RWPE2 (cell line): ENCODE data around the gene IL17REL.
A peak's percentile ranks its signal among the peaks of the same experiment; 100 is the strongest.

Experiments
- ATAC-seq: fragments of 200-7000 bp; cut with Tn5 transposase; 3 replicates; pipeline ENCODE4 v1.9.1; 2021; ENCODE audit warnings: low read depth
- DNase-seq: peaks from one replicate; pipeline ENCODE4 v3.0.0-alpha.2; 2020; ENCODE audit warnings: low spot score
- H3K27ac ChIP-seq: fragments of 450-650 bp; 2 replicates; pipeline ENCODE4 v1.5.1; 2017; ENCODE audit warnings: mild to moderate bottlenecking; ENCODE audit not compliant: poor library complexity, severe bottlenecking
- H3K27me3 ChIP-seq: fragments of 250-450 bp; sonication (Bioruptor Pico); 2 replicates; pipeline ENCODE4 v1.5.1; 2021; ENCODE audit warnings: mild to moderate bottlenecking, moderate library complexity; ENCODE audit not compliant: insufficient read depth, poor library complexity, severe bottlenecking
- H3K36me3 ChIP-seq: fragments of 250-450 bp; sonication (Bioruptor Pico); 2 replicates; pipeline ENCODE4 v1.5.1; 2020; ENCODE audit warnings: low read depth, mild to moderate bottlenecking, moderate library complexity
- H3K4me1 ChIP-seq: fragments of 250-450 bp; sonication (Bioruptor Pico); 2 replicates; pipeline ENCODE4 v1.5.1; 2021; ENCODE audit warnings: mild to moderate bottlenecking, moderate library complexity; ENCODE audit not compliant: insufficient read depth, poor library complexity, severe bottlenecking
- H3K4me3 ChIP-seq: fragments of 250-450 bp; sonication (Bioruptor Pico); 2 replicates; pipeline ENCODE4 v1.5.1; 2021; ENCODE audit warnings: mild to moderate bottlenecking, moderate library complexity; ENCODE audit not compliant: severe bottlenecking
- H3K9me3 ChIP-seq: fragments of 250-450 bp; sonication (Bioruptor Pico); 2 replicates; pipeline ENCODE4 v1.5.1; 2021; ENCODE audit warnings: mild to moderate bottlenecking, moderate library complexity; ENCODE audit not compliant: severe bottlenecking
- CTCF ChIP-seq: fragments of 450-650 bp; IDR thresholded peaks from one replicate; pipeline ENCODE4 v1.5.1; 2017; ENCODE audit warnings: mild to moderate bottlenecking, moderate library complexity; ENCODE audit not compliant: poor library complexity, severe bottlenecking

IL17REL gene

GRCh38 chr22:49958931-49959781, 53.4 kb downstream of the IL17REL start:
- peak overlapping the region; percentile 83 for H3K4me3 ChIP-seq
- H3K36me3 ChIP-seq = peaks cover 25% of the 10 kb centered on the region
- ATAC-seq (no peak), DNase-seq (no peak)
- no peaks in the 10 kb centered on the region for H3K9me3 ChIP-seq
- peaks cover 14% of the 10 kb centered on the region for H3K4me1 ChIP-seq
- no peaks in the 10 kb centered on the region for H3K27me3 ChIP-seq
- H3K27ac ChIP-seq = peak overlapping the region; percentile 81
- no peak for TF ChIP-seq CTCF

GRCh38 chr22:49958366-49958921, 54.1 kb downstream of the IL17REL start:
- no peaks in the 10 kb centered on the region for H3K27me3 ChIP-seq
- H3K36me3 ChIP-seq = peaks cover 17% of the 10 kb centered on the region
- H3K27ac ChIP-seq = no peak overlapping the region
- H3K4me3 ChIP-seq = no peak overlapping the region
- ATAC-seq (no peak), DNase-seq (no peak)
- peaks cover 10% of the 10 kb centered on the region for H3K4me1 ChIP-seq
- no peaks in the 10 kb centered on the region for H3K9me3 ChIP-seq
- no peak for TF ChIP-seq CTCF

- no peak overlapping the region for H3K27ac ChIP-seq
- no peak overlapping the region for H3K4me3 ChIP-seq
- H3K9me3 ChIP-seq = no peaks in the 10 kb centered on the region
- H3K4me1 ChIP-seq = peaks cover 6% of the 10 kb centered on the region
- H3K27me3 ChIP-seq = no peaks in the 10 kb centered on the region
- TF ChIP-seq CTCF = no peak
- H3K36me3 ChIP-seq = peaks cover 12% of the 10 kb centered on the region
- ATAC-seq (no peak), DNase-seq (no peak)
Observed at GRCh38 chr22:49957826-49958365, 54.7 kb downstream of the IL17REL start.

- no peak overlapping the region for H3K27ac ChIP-seq
- DNase-seq (no peak), ATAC-seq (no peak)
- H3K4me1 ChIP-seq = peaks cover 11% of the 10 kb centered on the region
- no peaks in the 10 kb centered on the region for H3K9me3 ChIP-seq
- TF ChIP-seq CTCF = no peak
- H3K4me3 ChIP-seq = no peak overlapping the region
- peaks cover 6% of the 10 kb centered on the region for H3K36me3 ChIP-seq
- H3K27me3 ChIP-seq = no peaks in the 10 kb centered on the region
Observed at GRCh38 chr22:49956914-49957825, 55.4 kb downstream of the IL17REL start.
